GM06990 (cell line): ENCODE measurements around the gene INPP4A.
A peak's percentile ranks its signal among the peaks of the same experiment; 100 is the strongest.

Experiments used
- DNase-seq: peaks from one replicate; pipeline ENCODE4 v3.0.0-alpha.2; 2011; ENCODE audit not compliant: insufficient read length; ENCODE audit errors: extremely low read depth
- H3K27me3 ChIP-seq: replicated peaks from 2 replicates; pipeline ENCODE4 v1.6.0; 2011; ENCODE audit warnings: low read length; ENCODE audit not compliant: control insufficient read depth, insufficient read depth
- H3K36me3 ChIP-seq: 2 replicates; pipeline ENCODE4 v1.5.1; 2011; ENCODE audit warnings: low read length; ENCODE audit not compliant: control insufficient read depth, insufficient read depth
- H3K4me3 ChIP-seq: replicated peaks from 2 replicates; pipeline ENCODE4 v1.5.1; 2011; ENCODE audit warnings: low read depth, mild to moderate bottlenecking, control low read depth, low read length
- TF ChIP-seq, protein P1 (sequence below): IDR thresholded peaks from 2 replicates; pipeline ENCODE4 v1.5.1; 2011; ENCODE audit warnings: low read length, control low read depth, mild to moderate bottlenecking, inconsistent platforms; ENCODE audit not compliant: insufficient read depth, poor library complexity, severe bottlenecking

The INPP4A gene

DNA sequence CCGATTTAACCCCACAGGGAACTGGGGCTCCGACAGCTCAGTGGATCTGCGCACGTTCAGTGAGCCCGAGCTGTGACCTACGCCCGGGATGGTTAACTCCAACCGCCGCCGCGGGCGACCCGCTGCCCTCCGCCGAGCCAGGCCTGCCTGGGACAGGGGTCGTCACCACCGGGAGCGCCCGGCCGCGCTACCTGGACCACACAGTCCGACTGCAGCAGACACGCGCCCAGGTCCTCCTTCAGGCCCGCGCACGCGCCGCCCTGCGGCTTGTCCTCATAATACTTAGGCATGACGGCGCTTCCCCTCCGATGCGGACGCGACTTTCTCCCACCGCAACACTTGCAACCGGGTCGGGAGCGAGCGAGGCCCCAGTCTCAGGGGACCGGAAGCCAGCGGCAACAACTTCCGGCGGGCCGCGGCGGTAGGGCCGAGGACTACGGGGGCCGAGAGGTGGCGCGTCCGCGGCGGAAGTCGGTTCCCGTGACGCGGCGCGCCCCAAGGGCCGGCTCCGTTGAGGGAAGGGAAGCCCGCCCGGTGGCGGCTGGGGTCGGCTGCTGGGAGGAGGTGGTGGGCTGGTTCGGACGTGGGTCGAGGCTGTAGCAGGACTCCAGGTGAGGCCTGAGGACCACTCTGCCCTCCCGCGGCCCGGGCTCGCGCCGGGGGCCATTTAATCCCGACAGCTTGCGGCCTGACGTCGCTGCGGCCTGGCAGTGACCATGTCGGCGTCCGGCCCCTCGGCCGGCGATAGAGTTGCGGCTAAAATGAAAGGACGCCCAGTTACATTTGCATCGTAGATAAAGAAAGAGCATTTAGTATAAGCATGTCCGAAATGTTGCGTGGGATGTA lies 163.7 kb downstream of the INPP4A start, which contains the start of the genes COA5 and UNC50:
TSS of gene COA5 (minus strand) at position 397 of the 846 bp plus-strand sequence. CDS start at position 290, 107 bp downstream.
TSS of gene UNC50 (plus strand) at position 474 of the 846 bp plus-strand sequence. CDS start 1,171 bp downstream, outside the sequence.
- Histone ChIP-seq H3K36me3 (peaks cover 2% of the 10 kb centered on the region), H3K27me3 (no peaks in the 10 kb centered on the region), H3K4me3 (peak within 1 kb of the TSS; percentile 97)
- TF ChIP-seq, protein P1, sequence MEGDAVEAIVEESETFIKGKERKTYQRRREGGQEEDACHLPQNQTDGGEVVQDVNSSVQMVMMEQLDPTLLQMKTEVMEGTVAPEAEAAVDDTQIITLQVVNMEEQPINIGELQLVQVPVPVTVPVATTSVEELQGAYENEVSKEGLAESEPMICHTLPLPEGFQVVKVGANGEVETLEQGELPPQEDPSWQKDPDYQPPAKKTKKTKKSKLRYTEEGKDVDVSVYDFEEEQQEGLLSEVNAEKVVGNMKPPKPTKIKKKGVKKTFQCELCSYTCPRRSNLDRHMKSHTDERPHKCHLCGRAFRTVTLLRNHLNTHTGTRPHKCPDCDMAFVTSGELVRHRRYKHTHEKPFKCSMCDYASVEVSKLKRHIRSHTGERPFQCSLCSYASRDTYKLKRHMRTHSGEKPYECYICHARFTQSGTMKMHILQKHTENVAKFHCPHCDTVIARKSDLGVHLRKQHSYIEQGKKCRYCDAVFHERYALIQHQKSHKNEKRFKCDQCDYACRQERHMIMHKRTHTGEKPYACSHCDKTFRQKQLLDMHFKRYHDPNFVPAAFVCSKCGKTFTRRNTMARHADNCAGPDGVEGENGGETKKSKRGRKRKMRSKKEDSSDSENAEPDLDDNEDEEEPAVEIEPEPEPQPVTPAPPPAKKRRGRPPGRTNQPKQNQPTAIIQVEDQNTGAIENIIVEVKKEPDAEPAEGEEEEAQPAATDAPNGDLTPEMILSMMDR = no peak
- peak; percentile 95 for DNase-seq

DNA sequence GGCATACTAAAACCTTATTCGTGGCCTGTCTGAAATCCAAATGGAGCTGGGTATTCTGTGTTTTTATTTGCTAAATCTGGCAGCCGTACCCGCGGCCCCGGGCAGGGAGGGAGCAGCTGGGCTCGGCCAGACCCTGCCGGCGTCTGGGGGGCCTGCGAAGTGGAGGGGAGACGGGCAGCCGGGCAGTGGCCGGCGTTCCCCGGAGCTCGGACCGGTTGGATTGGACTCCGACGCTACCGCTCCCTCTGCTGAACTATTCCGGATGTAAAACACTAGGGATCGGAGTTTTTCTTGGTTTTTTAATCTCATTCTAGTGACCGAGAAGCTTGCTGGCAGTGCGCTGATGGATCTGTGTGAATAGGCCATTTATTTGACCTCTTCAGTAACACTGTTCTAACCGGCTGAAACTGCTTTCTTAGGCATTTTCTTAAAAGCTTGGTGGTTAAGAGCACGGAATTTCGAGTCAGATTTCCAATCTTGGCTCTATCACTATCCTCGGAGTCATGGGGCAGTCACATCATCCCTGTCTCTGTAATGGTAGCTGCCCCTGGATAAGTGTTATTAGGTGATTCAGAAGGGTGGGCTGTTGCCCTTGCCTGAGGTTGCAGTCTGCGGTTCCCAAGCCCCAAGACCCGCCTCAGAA lies 164.4 kb downstream of the INPP4A start:
- TF ChIP-seq, protein P1 = no peak
- Histone ChIP-seq H3K27me3 (no peaks in the 10 kb centered on the region), H3K36me3 (peaks cover 6% of the 10 kb centered on the region), H3K4me3 (peak overlapping the region; percentile 97)
- no peak for DNase-seq

DNA sequence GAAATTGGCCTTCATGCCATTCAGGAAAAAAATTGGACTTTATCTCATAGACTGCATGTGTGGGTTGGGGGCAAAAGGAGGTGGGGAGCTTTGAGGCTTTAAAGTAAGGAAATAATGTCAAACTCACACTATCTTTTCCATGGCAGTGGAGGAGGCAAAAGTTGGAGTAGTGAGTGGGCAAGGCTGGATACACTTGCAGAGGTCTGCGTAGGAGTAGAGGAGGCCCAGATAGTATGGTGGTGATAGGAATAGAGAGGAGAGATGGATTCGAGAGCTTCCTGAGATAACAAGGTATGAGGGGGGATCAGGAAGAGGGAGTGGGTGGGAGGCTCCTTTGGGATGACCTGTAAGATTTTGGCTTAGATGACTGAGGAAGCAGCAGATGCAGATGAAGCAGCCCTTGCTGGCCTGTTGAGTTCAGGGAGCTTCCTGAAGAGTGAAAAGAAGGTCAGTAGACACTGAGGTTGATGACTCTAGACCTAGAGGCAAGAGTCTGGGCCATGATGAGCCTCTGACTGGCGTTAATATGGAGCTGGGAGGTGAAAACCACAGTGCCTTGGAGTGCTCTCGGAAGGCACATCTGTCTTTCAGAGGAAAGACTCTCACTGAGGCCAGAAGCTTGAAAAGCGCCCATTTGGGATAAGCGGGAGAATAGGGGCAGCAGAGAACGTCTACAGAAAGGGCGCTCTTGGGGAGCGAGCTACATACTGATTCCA lies 169.5 kb downstream of the INPP4A start:
- no peak overlapping the region for H3K4me3 ChIP-seq
- H3K27me3 ChIP-seq = no peaks in the 10 kb centered on the region
- TF ChIP-seq, protein P1 = no peak
- H3K36me3 ChIP-seq = peaks cover 10% of the 10 kb centered on the region
- no peak for DNase-seq

DNA sequence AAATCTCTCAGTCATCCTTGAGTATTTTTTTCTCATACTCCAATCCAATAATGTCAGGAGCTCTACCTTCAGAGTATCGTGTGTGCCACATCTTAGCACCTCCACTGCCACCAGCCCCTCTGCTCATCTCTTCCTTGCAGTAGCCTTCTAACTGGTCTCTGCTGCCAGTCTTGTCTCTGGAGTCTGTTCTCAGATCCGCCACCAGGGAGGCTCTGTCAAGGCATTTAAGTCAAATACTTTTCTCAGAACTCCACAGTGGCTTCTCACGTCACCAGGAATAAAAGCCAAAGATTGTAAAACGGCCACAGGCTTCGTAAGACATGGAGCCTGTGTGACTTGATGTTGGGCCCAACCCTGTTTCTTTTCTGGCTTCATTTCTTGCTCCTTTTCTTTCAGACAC lies 170.8 kb downstream of the INPP4A start:
- H3K36me3 ChIP-seq = peaks cover 10% of the 10 kb centered on the region

DNA sequence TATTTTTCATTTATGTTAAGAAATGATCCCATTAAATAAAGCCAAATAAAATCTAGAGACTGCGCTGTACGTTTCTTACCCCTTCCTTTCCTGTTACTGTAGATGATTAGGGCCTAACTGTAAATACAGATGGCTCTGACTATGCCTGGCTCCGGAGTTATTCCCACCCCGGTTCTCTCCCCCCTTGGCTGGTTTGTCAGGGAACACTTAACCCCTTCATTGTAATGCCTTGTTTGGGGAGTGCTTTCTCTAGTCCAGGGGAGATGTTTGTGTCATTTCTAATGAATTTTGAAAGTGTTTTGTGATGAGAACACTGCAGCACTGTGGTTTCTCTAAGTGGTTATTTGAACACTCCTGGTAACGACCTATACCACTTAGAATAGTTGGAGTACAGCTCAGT lies 172.5 kb downstream of the INPP4A start:
- Histone ChIP-seq H3K4me3 (no peak overlapping the region), H3K36me3 (peaks cover 8% of the 10 kb centered on the region), H3K27me3 (no peaks in the 10 kb centered on the region)
- no peak for DNase-seq
- TF ChIP-seq, protein P1 = no peak

More for the DNA sequence above, 170.8 kb downstream of the INPP4A start:
- H3K4me3 ChIP-seq = no peak overlapping the region
- DNase-seq = no peak
- TF ChIP-seq, protein P1 = no peak
- H3K27me3 ChIP-seq = no peaks in the 10 kb centered on the region
